CD14-positive monocyte (primary cell): Measurements from ENCODE around the gene GABARAP. TPM values are rescaled to one million over a fixed set of nuclear protein-coding genes. Genes with fewer than 3 reads are reported as not detected.
A peak's percentile ranks its signal among the peaks of the same experiment; 100 is the strongest.

ENCODE experiments used
- DNase-seq, 3 donors: peaks; one replicate each; pipeline ENCODE4 v3.0.0-alpha.2; 2011 to 2022
- H2AFZ ChIP-seq: 2 replicates; pipeline ENCODE4 v1.6.0; 2012; ENCODE audit warnings: mild to moderate bottlenecking, low read depth, low read length, inconsistent platforms; ENCODE audit not compliant: insufficient read depth, poor library complexity, severe bottlenecking
- H3K27ac ChIP-seq, 2 donors: 1 replicate in 1 of 2; 2 replicates in 1 of 2; pipeline ENCODE4 v1.5.1; 2012 to 2013; ENCODE audit warnings: low read length in 2 of 2, control low read depth in 1 of 2, inconsistent platforms in 1 of 2, low read depth in 1 of 2, mild to moderate bottlenecking in 1 of 2
- H3K27me3 ChIP-seq, 2 donors: one replicate each; pipeline versions ENCODE4 v1.6.0 to v1.6.1; 2011 to 2013; ENCODE audit warnings: low read length in 2 of 2; ENCODE audit not compliant: control insufficient read depth in 2 of 2, insufficient read depth in 2 of 2
- H3K36me3 ChIP-seq, 2 donors: replicated peaks in 1 of 2; 1 replicate in 1 of 2; 2 replicates in 1 of 2; pipeline versions ENCODE4 v1.5.1 to v1.6.1; 2012 to 2013; ENCODE audit warnings: low read length in 2 of 2, control low read depth in 1 of 2, inconsistent platforms in 1 of 2, mild to moderate bottlenecking in 1 of 2; ENCODE audit not compliant: insufficient read depth in 2 of 2, control insufficient read depth in 1 of 2
- H3K4me1 ChIP-seq, 2 donors: 1 replicate in 1 of 2; 2 replicates in 1 of 2; pipeline versions ENCODE4 v1.5.1 to v1.6.1; 2012 to 2013; ENCODE audit warnings: low read length in 2 of 2, control low read depth in 1 of 2, inconsistent platforms in 1 of 2, mild to moderate bottlenecking in 1 of 2, moderate library complexity in 1 of 2; ENCODE audit not compliant: insufficient read depth in 2 of 2, control insufficient read depth in 1 of 2
- H3K4me2 ChIP-seq: replicated peaks from 2 replicates; pipeline ENCODE3; 2012; ENCODE audit warnings: low read length, moderate library complexity, mild to moderate bottlenecking; ENCODE audit not compliant: poor library complexity, severe bottlenecking; ENCODE audit errors: extremely low read depth
- H3K4me3 ChIP-seq, 3 experiments: fragments of 200-600 bp in 1 of 3; sonication (generic) in 1 of 3; replicated peaks in 1 of 3; 1 replicate in 2 of 3; 2 replicates in 1 of 3; pipeline ENCODE4 v1.5.1; 2011 to 2013; ENCODE audit warnings: low read length in 3 of 3, mild to moderate bottlenecking in 3 of 3, control low read depth in 2 of 3, low read depth in 2 of 3, inconsistent platforms in 1 of 3, moderate library complexity in 1 of 3
- H3K79me2 ChIP-seq: 2 replicates; pipeline ENCODE4 v1.6.0; 2012; ENCODE audit warnings: mild to moderate bottlenecking, control low read depth, inconsistent platforms, low read length, moderate library complexity; ENCODE audit not compliant: insufficient read depth
- H3K9ac ChIP-seq: 2 replicates; pipeline ENCODE4 v1.6.0; 2017; ENCODE audit warnings: low read length, mild to moderate bottlenecking; ENCODE audit not compliant: insufficient read depth, poor library complexity, severe bottlenecking
- H3K9me3 ChIP-seq, 2 donors: replicated peaks in 1 of 2; 1 replicate in 1 of 2; 2 replicates in 1 of 2; pipeline versions ENCODE4 v1.5.1 to v1.6.1; 2012 to 2013; ENCODE audit warnings: low read length in 2 of 2, control low read depth in 1 of 2; ENCODE audit not compliant: control insufficient read depth in 1 of 2, insufficient read depth in 1 of 2
- H4K20me1 ChIP-seq: 2 replicates; pipeline ENCODE4 v1.6.0; 2012; ENCODE audit warnings: mild to moderate bottlenecking, low read length, control low read depth, moderate library complexity; ENCODE audit not compliant: insufficient read depth
- H3K27ac Mint-ChIP-seq, 7 donors: one replicate each; pipeline ENCODE4 v1.8.0; 2020; ENCODE audit warnings: mild to moderate bottlenecking in 7 of 7, mixed read lengths in 7 of 7, moderate library complexity in 6 of 7, inconsistent platforms in 2 of 7
- H3K27me3 Mint-ChIP-seq, 3 donors: one replicate each; pipeline ENCODE4 v1.8.0; 2021 to 2022; ENCODE audit warnings: low read depth in 3 of 3, mild to moderate bottlenecking in 3 of 3, mixed read lengths in 3 of 3, moderate library complexity in 3 of 3, inconsistent platforms in 1 of 3
- H3K36me3 Mint-ChIP-seq, 2 donors: one replicate each; pipeline ENCODE4 v1.8.0; 2020; ENCODE audit warnings: mixed read lengths in 2 of 2, inconsistent platforms in 1 of 2, mild to moderate bottlenecking in 1 of 2
- H3K4me1 Mint-ChIP-seq: one replicate; pipeline ENCODE4 v1.8.0; 2020; ENCODE audit warnings: mild to moderate bottlenecking, mixed read lengths
- H3K4me3 Mint-ChIP-seq, 2 donors: one replicate each; pipeline ENCODE4 v1.8.0; 2020; ENCODE audit warnings: mild to moderate bottlenecking in 2 of 2, mixed read lengths in 2 of 2, moderate library complexity in 1 of 2
- H3K9me3 Mint-ChIP-seq, 7 donors: one replicate each; pipeline ENCODE4 v1.8.0; 2020 to 2022; ENCODE audit warnings: mixed read lengths in 7 of 7, mild to moderate bottlenecking in 6 of 7, moderate library complexity in 6 of 7, inconsistent platforms in 2 of 7
- CTCF ChIP-seq: fragments of 200-600 bp; IDR thresholded peaks from one replicate; pipeline ENCODE4 v1.8.0; 2022; ENCODE audit warnings: antibody characterized with exemption, mild to moderate bottlenecking
- WGBS: methylation state at CpG from one replicate; pipeline ENCODE4 v1.1.5; 2013; ENCODE audit warnings: missing lambda C conversion rate; ENCODE audit not compliant: insufficient coverage; 5-methylcytosine and 5-hydroxymethylcytosine counted together
- intact Hi-C, 2 donors: fragments of 100-400 bp; cut with micrococcal nuclease; formaldehyde crosslinking; loops; one replicate each; pipeline versions ENCODE4 v1.15.0 to v1.15.1; 2023
- polyA plus RNA-seq, 3 donors: library from polyadenylated mRNA; depleted of rRNA in 1 of 3; unstranded in 2 of 3; stranded (reverse) in 1 of 3; fragments of 300-500 nt in 2 of 3; fragments of >200 nt in 1 of 3; fragmentation: Illumina TruSeq in 2 of 3; gene quantifications; 1 replicate in 2 of 3; 2 replicates in 1 of 3; pipeline ENCODE4 v1.2.3, GENCODE V29; 2012 to 2021

The GABARAP gene
- polyA plus RNA-seq, 3 donors, result 1,029 to 2,937 (median 2,814) TPM

- 96% methylated on average over 14 of the region's 16 CpGs for WGBS
- peaks cover 17% of the 10 kb centered on the region for H4K20me1 ChIP-seq
- H3K79me2 ChIP-seq, result peaks cover 6% of the 10 kb centered on the region
- H3K27me3 ChIP-seq, result no peaks in the 10 kb centered on the region
- H3K27ac ChIP-seq, result no peak overlapping the region
- no peak for DNase-seq
- H3K4me1 Mint-ChIP-seq, result peaks cover 28% of the 10 kb centered on the region
- no peak overlapping the region for H2AFZ ChIP-seq
- no peak overlapping the region for H3K9ac ChIP-seq
- peaks cover 1 to 10% (median 1%) of the 10 kb centered on the region in 3 donors for H3K27me3 Mint-ChIP-seq
- peaks cover 28 to 34% of the 10 kb centered on the region in 2 donors for H3K36me3 ChIP-seq
- H3K4me2 ChIP-seq, result no peak overlapping the region
- intact Hi-C loops, result no loop called here
- peak overlapping the region in 1 of 2 donors; percentile 35 for H3K4me3 Mint-ChIP-seq
- no peak overlapping the region for H3K4me3 ChIP-seq
- TF ChIP-seq CTCF, result no peak
- peak overlapping the region in 6 of 7 donors; percentile 74 to 98 (median 90) for H3K27ac Mint-ChIP-seq
- H3K4me1 ChIP-seq, result peaks cover 15 to 17% of the 10 kb centered on the region in 2 donors
- H3K9me3 Mint-ChIP-seq, result no peaks in the 10 kb centered on the region
- H3K36me3 Mint-ChIP-seq, result peaks cover 31 to 56% of the 10 kb centered on the region in 2 donors
- H3K9me3 ChIP-seq, result no peaks in the 10 kb centered on the region
These were observed 38.9 kb downstream of the GABARAP start for GRCh38 chr17:7203391-7203790.

- H3K36me3 ChIP-seq, result peaks cover 57 to 71% of the 10 kb centered on the region in 2 donors
- H4K20me1 ChIP-seq, result no peaks in the 10 kb centered on the region
- H3K79me2 ChIP-seq, result no peaks in the 10 kb centered on the region
- Mint-ChIP-seq H3K9me3 (no peaks in the 10 kb centered on the region), H3K4me3 (no peak overlapping the region), H3K36me3 (peaks cover 64 to 90% of the 10 kb centered on the region in 2 donors), H3K27ac (no peak overlapping the region), H3K27me3 (no peaks in the 10 kb centered on the region), H3K4me1 (no peaks in the 10 kb centered on the region)
- no peak for TF ChIP-seq CTCF
- H3K4me2 ChIP-seq, result no peak overlapping the region
- H3K9me3 ChIP-seq, result no peaks in the 10 kb centered on the region
- WGBS, result 97% methylated on average over 16 of the region's 22 CpGs
- H3K27me3 ChIP-seq, result no peaks in the 10 kb centered on the region
- no peaks in the 10 kb centered on the region for H3K4me1 ChIP-seq
- no peak overlapping the region for H3K9ac ChIP-seq
- no peak overlapping the region for H3K27ac ChIP-seq
- no peak overlapping the region for H3K4me3 ChIP-seq
- no peak for DNase-seq
- H2AFZ ChIP-seq, result no peak overlapping the region
- intact Hi-C loops, result no loop called here
These were observed 45.4 kb downstream of the GABARAP start for GRCh38 chr17:7196651-7197401.
